Smooth muscle cell (in vitro differentiated cells): Measurements from ENCODE around the gene ZNF813. TPM values are rescaled to one million over a fixed set of nuclear protein-coding genes. Genes with fewer than 3 reads are reported as not detected.
"Not testable (repeated sequence)": the region's sequence is repeated elsewhere in the genome, so short reads cannot be mapped to it uniquely, and the experiment has no call there.

Experiments used
- DNase-seq: peaks from one replicate; lab custom pipeline; 2025; ENCODE audit not compliant: unreplicated experiment; lab: John Stamatoyannopoulos, UW
- H2AFZ ChIP-seq: fragments of 200-600 bp; sonication (generic); 2 replicates; pipeline ENCODE4 v1.6.0; 2016; ENCODE audit warnings: antibody characterized with exemption, low read depth, mild to moderate bottlenecking
- H3F3A ChIP-seq: fragments of 200-600 bp; sonication (generic); 2 replicates; pipeline ENCODE4 v1.6.0; 2017; ENCODE audit warnings: antibody characterized with exemption, low read depth
- H3K27ac ChIP-seq: fragments of 200-600 bp; sonication (generic); 2 replicates; pipeline ENCODE4 v1.5.1; 2016; ENCODE audit warnings: low read depth, mild to moderate bottlenecking
- H3K27me3 ChIP-seq: fragments of 200-600 bp; sonication (generic); 2 replicates; pipeline ENCODE4 v1.6.1; 2016; ENCODE audit warnings: low read depth, mild to moderate bottlenecking
- H3K36me3 ChIP-seq: fragments of 200-600 bp; sonication (generic); 2 replicates; pipeline ENCODE4 v1.5.1; 2016; ENCODE audit warnings: low read depth
- H3K4me1 ChIP-seq: fragments of 200-600 bp; sonication (generic); 2 replicates; pipeline ENCODE4 v1.5.1; 2016; ENCODE audit warnings: low read depth
- H3K4me2 ChIP-seq: fragments of 200-600 bp; sonication (generic); 2 replicates; pipeline ENCODE4 v1.6.0; 2016; ENCODE audit warnings: mild to moderate bottlenecking
- H3K4me3 ChIP-seq: fragments of 200-600 bp; sonication (generic); 2 replicates; pipeline ENCODE4 v1.5.1; 2016; ENCODE audit warnings: mild to moderate bottlenecking
- H3K79me2 ChIP-seq: fragments of 200-600 bp; sonication (generic); 2 replicates; pipeline ENCODE4 v1.6.0; 2016; ENCODE audit warnings: low read depth, mild to moderate bottlenecking
- H3K9ac ChIP-seq: fragments of 200-600 bp; sonication (generic); 2 replicates; pipeline ENCODE4 v1.6.0; 2016; ENCODE audit warnings: low read depth
- H3K9me3 ChIP-seq: fragments of 200-600 bp; sonication (generic); replicated peaks from 2 replicates; pipeline ENCODE4 v1.5.1; 2016; ENCODE audit warnings: low read depth
- H4K20me1 ChIP-seq: fragments of 200-600 bp; sonication (generic); 2 replicates; pipeline ENCODE4 v1.6.0; 2016; ENCODE audit warnings: low read depth
- WGBS: methylation state at CpG from one replicate; pipeline ENCODE4 v1.1.7; 2016; ENCODE audit warnings: low lambda C conversion rate; 5-methylcytosine and 5-hydroxymethylcytosine counted together
- polyA plus RNA-seq: library from polyadenylated mRNA; unstranded; fragments of >200 nt; fragmentation: Nextera tagmentation; extraction: Ambion mirVana; gene quantifications from 2 replicates; pipeline ENCODE4 v1.2.1, GENCODE V29; 2016
- total RNA-seq: library from RNA; depleted of rRNA; stranded (reverse); fragments of >200 nt; gene quantifications from 2 replicates; pipeline ENCODE4 v1.2.3, GENCODE V29; 2014
- TF ChIP-seq, protein P1 (sequence below): fragments of 200-600 bp; sonication (generic); IDR thresholded peaks from 2 replicates; pipeline ENCODE4 v1.5.1; 2017; ENCODE audit warnings: borderline replicate concordance, mild to moderate bottlenecking, antibody characterized with exemption; ENCODE audit not compliant: insufficient read depth, poor library complexity, severe bottlenecking

The ZNF813 gene
- total and polyA plus RNA-seq, 2 experiments from 2014 or later = 2.4 to 5.9 TPM

DNA sequence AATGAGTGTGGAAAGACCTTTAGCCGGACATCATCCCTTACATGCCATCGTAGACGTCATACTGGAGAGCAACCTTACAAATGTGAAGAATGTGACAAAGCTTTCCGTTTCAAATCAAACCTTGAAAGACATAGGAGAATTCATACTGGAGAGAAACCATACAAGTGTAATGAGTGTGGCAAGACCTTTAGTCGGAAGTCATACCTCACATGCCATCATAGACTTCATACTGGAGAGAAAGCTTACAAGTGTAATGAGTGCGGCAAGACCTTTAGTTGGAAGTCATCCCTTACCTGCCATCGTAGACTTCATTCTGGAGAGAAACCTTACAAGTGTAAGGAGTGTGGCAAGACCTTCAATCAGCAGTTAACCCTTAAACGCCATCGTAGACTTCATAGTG is 11.7 kb upstream of the ZNF813 start:
- Histone ChIP-seq H3K4me1 (no peaks in the 10 kb centered on the region), H3K27me3 (no peaks in the 10 kb centered on the region), H3K27ac (no peak overlapping the region), H3K4me2 (no peak overlapping the region), H4K20me1 (no peaks in the 10 kb centered on the region), H3F3A (no peaks in the 10 kb centered on the region), H3K9me3 (peaks cover 38% of the 10 kb centered on the region), H3K4me3 (no peak overlapping the region), H3K79me2 (no peaks in the 10 kb centered on the region), H3K9ac (no peak overlapping the region), H3K36me3 (peaks cover 66% of the 10 kb centered on the region), H2AFZ (no peak overlapping the region)
- 93% methylated on average over 9 of the region's 9 CpGs for WGBS
- TF ChIP-seq, protein P1, sequence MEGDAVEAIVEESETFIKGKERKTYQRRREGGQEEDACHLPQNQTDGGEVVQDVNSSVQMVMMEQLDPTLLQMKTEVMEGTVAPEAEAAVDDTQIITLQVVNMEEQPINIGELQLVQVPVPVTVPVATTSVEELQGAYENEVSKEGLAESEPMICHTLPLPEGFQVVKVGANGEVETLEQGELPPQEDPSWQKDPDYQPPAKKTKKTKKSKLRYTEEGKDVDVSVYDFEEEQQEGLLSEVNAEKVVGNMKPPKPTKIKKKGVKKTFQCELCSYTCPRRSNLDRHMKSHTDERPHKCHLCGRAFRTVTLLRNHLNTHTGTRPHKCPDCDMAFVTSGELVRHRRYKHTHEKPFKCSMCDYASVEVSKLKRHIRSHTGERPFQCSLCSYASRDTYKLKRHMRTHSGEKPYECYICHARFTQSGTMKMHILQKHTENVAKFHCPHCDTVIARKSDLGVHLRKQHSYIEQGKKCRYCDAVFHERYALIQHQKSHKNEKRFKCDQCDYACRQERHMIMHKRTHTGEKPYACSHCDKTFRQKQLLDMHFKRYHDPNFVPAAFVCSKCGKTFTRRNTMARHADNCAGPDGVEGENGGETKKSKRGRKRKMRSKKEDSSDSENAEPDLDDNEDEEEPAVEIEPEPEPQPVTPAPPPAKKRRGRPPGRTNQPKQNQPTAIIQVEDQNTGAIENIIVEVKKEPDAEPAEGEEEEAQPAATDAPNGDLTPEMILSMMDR = no peak
- no peak for DNase-seq

DNA sequence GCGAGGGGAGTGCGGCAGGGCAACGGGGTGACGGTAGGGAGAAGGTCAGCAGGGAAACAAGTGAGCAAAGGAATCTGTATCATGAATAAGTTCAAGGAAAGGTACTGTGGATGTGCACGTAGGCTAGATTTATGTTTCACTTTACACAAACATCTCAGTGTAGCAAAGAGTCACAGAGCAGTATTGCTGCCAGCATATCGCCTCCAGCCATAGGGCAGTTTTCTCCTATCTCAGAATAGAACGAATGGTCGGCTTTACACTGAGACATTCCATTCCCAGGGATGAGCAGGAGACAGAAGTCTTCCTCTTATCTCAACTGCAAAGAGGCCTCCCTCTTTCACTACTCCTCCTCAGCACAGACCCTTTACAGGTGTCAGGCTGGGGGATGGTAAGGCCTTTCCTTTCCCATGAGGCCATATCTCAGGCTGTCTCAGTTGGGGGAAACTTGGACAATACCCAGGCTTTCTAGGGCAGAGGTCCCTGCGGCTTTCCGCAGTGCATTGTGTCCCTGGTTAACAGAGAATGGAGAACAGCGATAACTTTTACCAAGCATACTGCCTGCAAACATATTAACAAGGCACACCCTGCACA is 7.3 kb upstream of the ZNF813 start:
- H2AFZ ChIP-seq, H3F3A ChIP-seq, DNase-seq, H3K79me2 ChIP-seq, H3K27ac ChIP-seq, H3K9ac ChIP-seq, H3K4me3 ChIP-seq, H3K27me3 ChIP-seq, H3K4me1 ChIP-seq, H3K4me2 ChIP-seq, H4K20me1 ChIP-seq: not testable (repeated sequence)
- peaks cover 26% of the 10 kb centered on the region for H3K36me3 ChIP-seq
- H3K9me3 ChIP-seq = peaks cover 16% of the 10 kb centered on the region
- WGBS = 79% methylated on average over 11 of the region's 11 CpGs

DNA sequence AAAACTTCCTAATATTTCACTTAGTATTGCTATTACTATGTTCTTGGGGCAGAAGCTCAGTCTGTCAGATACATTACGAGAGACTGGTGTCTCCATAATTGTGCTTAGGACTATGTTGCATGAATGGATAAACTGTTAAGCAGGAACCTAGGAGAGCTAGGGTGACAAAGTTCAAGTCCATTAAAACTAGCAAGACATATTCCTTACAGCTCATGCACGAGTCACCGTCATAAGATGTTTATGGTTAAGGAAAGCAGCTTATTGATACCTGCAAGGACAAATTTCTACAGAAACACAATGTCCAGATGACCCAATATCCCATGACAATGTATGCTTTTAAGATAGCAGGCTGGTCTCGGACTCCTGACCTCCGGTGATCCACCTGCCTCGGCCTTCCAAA is 5.7 kb upstream of the ZNF813 start:
- H3K9ac ChIP-seq = no peak overlapping the region
- H3K4me2 ChIP-seq = no peak overlapping the region
- no peak overlapping the region for H3K27ac ChIP-seq
- peaks cover 1% of the 10 kb centered on the region for H3K9me3 ChIP-seq
- no peaks in the 10 kb centered on the region for H3F3A ChIP-seq
- WGBS = 93% methylated on average over 6 of the region's 6 CpGs
- H3K4me1 ChIP-seq = no peaks in the 10 kb centered on the region
- no peaks in the 10 kb centered on the region for H4K20me1 ChIP-seq
- no peak for DNase-seq
- TF ChIP-seq, protein P1 = no peak
- H3K79me2 ChIP-seq = no peaks in the 10 kb centered on the region
- H3K4me3 ChIP-seq = no peak overlapping the region
- H2AFZ ChIP-seq = no peak overlapping the region
- no peaks in the 10 kb centered on the region for H3K27me3 ChIP-seq
- H3K36me3 ChIP-seq = peaks cover 10% of the 10 kb centered on the region

DNA sequence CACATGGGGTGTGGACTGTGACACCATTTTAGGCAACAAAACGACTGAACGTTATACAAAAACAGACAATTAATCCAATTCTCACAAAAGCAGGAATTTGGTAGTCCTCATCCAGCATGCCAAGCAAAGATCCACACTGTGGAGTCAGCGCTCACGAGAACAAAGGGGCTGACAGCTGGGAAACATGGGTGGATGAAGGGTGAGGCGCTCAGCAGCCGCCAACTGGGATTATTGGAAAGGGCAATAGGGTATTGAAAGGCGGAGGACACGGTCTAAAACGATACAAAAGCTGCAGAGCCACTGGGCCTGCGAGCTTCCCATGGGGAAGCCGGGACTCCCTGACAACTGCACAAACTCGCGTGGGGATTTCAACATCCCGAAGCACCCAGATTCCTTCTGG is 4.7 kb upstream of the ZNF813 start:
- Histone ChIP-seq H3K4me2 (no peak overlapping the region), H3K9me3 (no peaks in the 10 kb centered on the region), H3K9ac (no peak overlapping the region), H3K4me1 (no peaks in the 10 kb centered on the region), H3K79me2 (no peaks in the 10 kb centered on the region), H3K27me3 (no peaks in the 10 kb centered on the region), H4K20me1 (no peaks in the 10 kb centered on the region), H3K36me3 (peaks cover 3% of the 10 kb centered on the region), H3K27ac (no peak overlapping the region), H2AFZ (no peak overlapping the region), H3F3A (no peaks in the 10 kb centered on the region), H3K4me3 (no peak overlapping the region)
- no peak for DNase-seq
- TF ChIP-seq, protein P1 = no peak
- WGBS = 70% methylated on average over 14 of the region's 14 CpGs
